Umbilical cord (tissue), 2 donors: Measurements from ENCODE around the gene POLR3B. TPM values are rescaled to one million over a fixed set of nuclear protein-coding genes. Genes with fewer than 3 reads are reported as not detected.

Experiments
- DNase-seq: peaks from one replicate; pipeline ENCODE4 v3.0.0-alpha.2; 2015; ENCODE audit warnings: low spot score
- total RNA-seq: library from RNA; depleted of rRNA; stranded (reverse); fragments of >200 nt; gene quantifications from one replicate; pipeline ENCODE4 v1.2.3, GENCODE V29; 2014; ENCODE audit warnings: low replicate concordance; ENCODE audit not compliant: insufficient read depth

POLR3B gene
- total RNA-seq, 1 donor from 2014 or later: 17.6 TPM

DNA sequence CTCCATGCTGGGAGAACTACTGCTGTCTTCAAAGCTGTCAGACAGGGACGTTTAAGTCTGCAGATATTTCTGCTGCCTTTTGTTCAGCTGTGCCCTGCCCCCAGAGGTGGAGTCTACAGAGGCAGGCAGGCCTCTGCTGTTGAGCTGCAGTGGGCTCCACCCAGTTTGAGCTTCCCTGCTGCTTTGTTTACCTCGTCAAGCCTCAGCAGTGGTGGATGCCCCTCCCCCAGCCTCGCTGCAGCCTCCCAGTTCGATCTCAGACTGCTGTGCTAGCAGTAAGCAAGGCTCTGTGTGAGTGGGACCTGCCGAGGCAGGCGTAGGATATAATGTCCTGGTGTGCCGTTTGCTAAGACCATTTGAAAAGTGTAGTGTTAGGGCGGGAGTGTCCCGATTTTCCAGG lies 193.9 kb downstream of the POLR3B start:
- DNase-seq: no peak

DNA sequence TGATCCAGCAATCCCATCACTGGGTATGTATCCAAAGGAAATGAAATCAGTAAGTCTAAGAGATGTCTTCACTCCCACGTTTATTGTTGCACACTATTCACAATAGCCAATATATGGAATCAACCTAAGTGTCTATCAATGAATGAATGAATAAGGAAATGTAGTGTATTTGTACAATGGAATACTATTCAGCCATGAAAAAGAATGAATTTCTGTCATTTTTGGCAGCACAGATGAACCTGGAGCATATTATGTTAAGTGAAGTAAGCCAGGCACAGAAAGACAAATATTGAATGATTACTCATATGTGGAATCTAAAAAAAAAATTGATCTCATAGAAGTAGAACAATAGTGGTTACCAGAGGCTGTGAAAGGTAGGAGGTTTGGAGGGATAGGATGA lies 194.7 kb downstream of the POLR3B start:
- no peak for DNase-seq

Other genes starting within 250 kb of the POLR3B start
- 42.4 TPM for gene NUAK1, start 218.8 kb upstream of the POLR3B start, total RNA-seq
- gene CKAP4, start 109.7 kb upstream of the POLR3B start, total RNA-seq: 107 TPM
- 46.0 TPM for gene TCP11L2, start 55.0 kb upstream of the POLR3B start, total RNA-seq
- 2.2 TPM for gene RFX4, start 225.3 kb downstream of the POLR3B start, total RNA-seq